Measurements from ENCODE around the gene DUS4L.

The DUS4L gene

DNA sequence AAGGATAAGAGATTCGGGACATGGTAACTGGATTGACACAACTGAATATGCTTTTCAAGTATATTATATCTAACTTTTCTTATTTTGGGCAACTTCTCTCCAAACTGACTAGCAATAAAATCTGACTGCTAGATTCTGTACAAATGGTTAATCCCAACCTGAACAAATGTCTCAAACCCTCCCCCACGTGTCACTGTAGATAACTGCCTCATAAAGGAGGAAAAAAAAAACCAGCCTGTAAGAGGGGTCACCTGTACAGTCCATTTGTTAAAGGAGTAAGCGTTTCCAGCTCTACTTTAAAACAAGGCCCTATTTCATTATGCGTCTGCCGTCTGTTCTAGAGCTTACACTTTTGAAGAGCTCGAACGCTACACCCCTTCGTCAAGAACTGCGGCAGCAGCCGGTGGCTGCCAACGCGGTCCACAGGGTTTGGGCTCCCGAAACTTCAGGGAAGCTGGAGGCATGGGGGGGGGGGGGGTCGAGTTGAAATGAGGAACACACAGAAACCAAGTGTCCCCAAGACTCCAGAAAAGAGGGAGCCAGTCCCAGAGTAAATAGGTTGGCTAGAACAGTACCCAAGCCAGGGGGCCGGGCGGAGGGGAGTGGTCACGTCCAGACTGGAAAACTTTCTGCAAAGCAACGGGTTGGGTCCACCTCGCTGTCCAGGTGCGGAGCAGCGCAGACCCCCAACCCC is 543 bp upstream of the DUS4L start:
- no peaks in the 10 kb centered on the region for H3K27me3 Mint-ChIP-seq
- peak overlapping the region; percentile 95 for H3K4me3 Mint-ChIP-seq
- DNase-seq (ENCODE audit: low spot score in 2 of 2) (peak in 1 of 2 donors; percentile 13), ATAC-seq (ENCODE audit: low read depth) (peak; percentile 25)
- peaks cover 42% of the 10 kb centered on the region for H3K4me1 Mint-ChIP-seq
- H3K36me3 Mint-ChIP-seq = peaks cover 5% of the 10 kb centered on the region
- H3K9me3 Mint-ChIP-seq = no peaks in the 10 kb centered on the region
- H3K27ac Mint-ChIP-seq = peak overlapping the region; percentile 84

DNA sequence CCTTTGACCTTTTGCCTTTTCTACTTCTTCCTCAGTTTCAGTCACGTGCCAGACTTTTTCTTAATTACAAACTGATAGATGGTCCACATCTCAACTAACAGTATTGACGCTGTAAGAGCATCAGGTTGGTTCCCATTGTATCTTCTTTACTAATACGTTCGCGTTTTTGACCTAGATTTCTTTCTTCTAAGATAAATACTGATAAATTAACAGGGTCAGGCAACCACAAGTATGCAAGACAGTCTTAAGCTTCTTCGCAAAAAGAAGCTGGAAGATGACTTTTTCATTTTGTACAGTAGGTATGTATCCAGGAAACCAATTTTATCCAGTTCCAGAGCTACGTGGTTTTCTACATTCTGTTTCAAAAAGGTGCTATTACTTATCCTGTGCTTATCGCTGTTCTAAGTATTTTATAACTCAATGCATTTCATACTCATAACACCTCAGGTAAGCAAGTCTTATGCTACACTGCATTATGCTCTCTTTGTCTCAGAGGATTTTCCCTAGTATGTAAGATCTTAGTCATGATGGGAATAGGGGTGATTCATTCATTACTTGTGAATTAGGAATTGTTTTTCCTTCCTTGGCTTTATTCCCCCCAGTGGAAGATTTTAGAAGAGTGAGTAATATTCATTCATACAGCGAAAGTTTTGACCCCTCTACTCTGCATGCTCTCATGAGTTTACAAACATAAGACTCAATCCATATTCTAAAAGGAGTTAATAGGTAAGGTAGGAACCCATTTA is 955 bp downstream of the DUS4L start:
- no peak for ATAC-seq (ENCODE audit: low read depth)
- DNase-seq (ENCODE audit: low spot score in 2 of 2) = no peak
- Mint-ChIP-seq H3K36me3 (peaks cover 7% of the 10 kb centered on the region), H3K4me1 (peaks cover 40% of the 10 kb centered on the region), H3K27me3 (no peaks in the 10 kb centered on the region), H3K9me3 (no peaks in the 10 kb centered on the region), H3K4me3 (peak overlapping the region; percentile 95), H3K27ac (peak overlapping the region; percentile 84)

DNA sequence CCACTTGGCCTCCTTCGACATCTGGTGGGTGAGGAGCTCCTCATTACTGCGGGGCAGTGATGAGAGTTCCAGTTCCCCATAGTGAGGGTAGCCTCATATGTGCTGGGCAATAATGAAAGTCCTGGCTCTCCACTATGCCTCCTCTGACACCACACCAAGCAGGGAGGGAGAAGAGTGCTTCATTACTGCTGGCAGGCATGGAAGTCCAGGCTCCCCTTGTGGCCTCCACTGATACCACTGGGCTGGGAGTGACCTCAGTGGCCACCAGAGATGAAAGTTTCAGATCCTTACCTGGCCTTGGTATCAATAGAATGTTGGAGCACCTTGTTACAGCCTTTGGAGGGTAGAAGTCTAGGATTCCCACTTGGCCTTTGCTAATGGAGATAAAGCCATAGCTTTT is 6.5 kb downstream of the DUS4L start:
- no peak for DNase-seq (ENCODE audit: low spot score in 2 of 2)
- peaks cover 14% of the 10 kb centered on the region for H3K36me3 Mint-ChIP-seq
- ATAC-seq (ENCODE audit: low read depth) = no peak
- H3K27me3 Mint-ChIP-seq = no peaks in the 10 kb centered on the region
- H3K4me1 Mint-ChIP-seq = peaks cover 3% of the 10 kb centered on the region
- H3K9me3 Mint-ChIP-seq = no peaks in the 10 kb centered on the region
- no peak overlapping the region for H3K4me3 Mint-ChIP-seq
- H3K27ac Mint-ChIP-seq = no peak overlapping the region

DNA sequence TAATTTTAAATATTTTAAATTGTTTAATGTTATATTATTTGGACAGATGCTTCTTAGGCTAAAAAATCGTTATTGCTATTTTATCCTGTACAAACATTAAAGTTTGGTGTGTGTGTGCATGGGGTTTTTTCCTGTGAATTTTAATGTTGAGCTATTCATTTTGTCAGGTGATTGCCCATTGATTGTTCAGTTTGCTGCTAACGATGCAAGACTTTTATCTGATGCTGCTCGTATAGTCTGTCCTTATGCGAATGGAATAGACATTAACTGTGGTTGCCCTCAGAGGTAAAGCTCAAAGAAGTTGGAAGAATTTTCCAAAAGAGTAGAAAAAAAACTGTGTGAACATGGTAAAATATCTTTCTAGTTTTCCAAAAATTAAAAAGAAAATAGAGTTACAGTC is 9.8 kb downstream of the DUS4L start:
- no peaks in the 10 kb centered on the region for H3K27me3 Mint-ChIP-seq

DNA sequence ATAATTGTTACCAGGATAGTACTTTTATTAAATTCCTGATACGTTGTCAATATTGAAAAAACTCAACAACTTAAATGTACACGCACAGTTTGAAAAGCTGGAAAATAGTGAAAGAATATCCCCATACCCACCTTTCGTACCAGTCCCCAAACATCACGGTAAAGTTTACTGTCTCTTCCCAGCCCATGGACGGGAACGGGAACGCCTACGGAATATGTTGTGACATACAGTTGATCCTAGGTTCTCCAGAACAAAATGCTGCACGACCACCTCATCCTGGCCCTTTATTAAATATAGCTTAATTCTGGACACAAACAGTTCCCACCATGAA is 15.7 kb downstream of the DUS4L start:
- Mint-ChIP-seq H3K27ac (peak overlapping the region; percentile 84), H3K9me3 (no peaks in the 10 kb centered on the region), H3K4me3 (peak overlapping the region; percentile 87), H3K27me3 (no peaks in the 10 kb centered on the region), H3K4me1 (peaks cover 13% of the 10 kb centered on the region), H3K36me3 (peaks cover 2% of the 10 kb centered on the region)
- ATAC-seq (ENCODE audit: low read depth) = no peak
- no peak for DNase-seq (ENCODE audit: low spot score in 2 of 2)

More for the DNA sequence above, 9.8 kb downstream of the DUS4L start:
- Mint-ChIP-seq H3K4me3 (no peak overlapping the region), H3K4me1 (no peaks in the 10 kb centered on the region), H3K27ac (no peak overlapping the region), H3K36me3 (peaks cover 11% of the 10 kb centered on the region), H3K9me3 (no peaks in the 10 kb centered on the region)
- ATAC-seq (ENCODE audit: low read depth) = no peak
- no peak for DNase-seq (ENCODE audit: low spot score in 2 of 2)

DNA sequence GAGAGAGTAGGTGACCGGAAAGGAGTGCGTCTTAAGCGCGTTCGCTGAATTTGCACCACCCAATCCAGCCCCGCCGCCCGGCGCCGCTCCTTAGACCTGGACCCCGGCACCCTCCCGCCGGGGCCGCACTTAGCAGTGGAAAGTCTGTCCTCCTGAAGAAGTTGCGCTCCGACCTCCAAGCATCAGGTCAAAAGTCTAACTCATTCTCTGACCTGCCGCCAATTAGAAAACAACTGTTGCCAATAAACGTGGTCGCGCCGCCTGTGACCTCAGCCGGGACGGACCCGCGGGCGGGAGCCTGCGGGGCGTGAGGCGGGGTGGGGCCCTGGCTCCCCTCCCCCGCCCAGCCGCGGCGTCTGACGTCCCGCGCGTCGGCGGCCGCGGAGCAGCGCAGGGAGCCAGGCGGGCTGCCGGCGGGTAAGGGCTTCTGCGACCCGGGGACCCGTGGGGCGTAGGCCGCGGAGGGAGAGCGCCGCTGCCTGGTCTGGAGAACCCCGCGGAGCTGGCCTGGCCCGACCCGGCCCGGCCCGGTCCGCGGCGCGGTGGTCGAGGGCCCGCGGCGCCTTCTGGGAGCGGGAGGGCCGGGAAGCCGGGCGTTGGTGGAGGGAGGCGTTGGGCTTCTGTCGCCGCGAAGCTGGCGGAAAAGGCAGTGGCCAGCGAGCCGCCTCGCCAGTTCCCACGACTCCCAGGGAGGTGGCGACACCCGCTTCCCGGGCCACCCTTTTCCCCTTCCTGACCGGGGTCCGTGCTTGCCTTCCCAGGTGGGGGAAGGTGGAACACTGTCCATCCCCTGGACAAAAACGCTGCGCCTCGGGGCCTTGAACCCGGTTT is 16.3 kb downstream of the DUS4L start, which contains the start of gene BCAP29:
Gene BCAP29 (plus strand): TSS at position 362 of the 831 bp plus-strand sequence. CDS start 527 bp downstream, outside the sequence.
- Mint-ChIP-seq H3K36me3 (no peaks in the 10 kb centered on the region), H3K9me3 (no peaks in the 10 kb centered on the region), H3K27ac (peak within 1 kb of the TSS; percentile 84), H3K27me3 (no peaks in the 10 kb centered on the region), H3K4me1 (peaks cover 13% of the 10 kb centered on the region), H3K4me3 (peak within 1 kb of the TSS; percentile 87)
- peak; percentile 97 for ATAC-seq (ENCODE audit: low read depth)
- DNase-seq (ENCODE audit: low spot score in 2 of 2) = peak; percentile 62 to 74

DNA sequence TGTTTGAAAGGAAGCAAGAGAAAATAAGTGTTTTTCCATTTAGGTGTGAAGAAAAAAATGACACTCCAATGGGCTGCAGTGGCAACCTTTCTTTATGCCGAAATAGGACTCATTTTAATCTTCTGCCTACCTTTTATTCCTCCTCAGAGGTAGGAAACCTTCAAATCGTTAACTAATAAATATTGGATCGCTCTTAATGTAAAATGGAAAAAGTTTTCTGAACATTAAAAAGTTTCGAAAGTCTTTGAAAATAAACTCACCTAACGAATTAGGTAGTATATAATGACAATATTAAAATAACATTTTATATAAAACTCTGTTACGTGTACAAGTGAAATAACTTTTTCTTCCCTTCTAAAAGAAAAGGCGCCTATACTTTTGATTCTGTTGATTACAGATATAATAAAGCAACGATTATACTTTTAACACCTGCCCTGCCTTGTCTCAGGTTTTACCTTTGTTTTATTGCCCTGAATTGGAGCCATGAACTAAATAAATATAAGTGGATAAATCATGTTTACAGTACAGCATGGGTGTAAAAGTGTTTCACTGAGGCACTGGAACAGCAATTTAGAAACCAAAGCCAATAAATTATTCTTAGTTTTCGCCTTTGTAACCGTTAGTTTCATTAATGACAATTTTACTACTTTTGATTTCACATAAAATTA is 17.1 kb downstream of the DUS4L start:
- ATAC-seq (ENCODE audit: low read depth) (no peak), DNase-seq (ENCODE audit: low spot score in 2 of 2) (no peak)
- no peaks in the 10 kb centered on the region for H3K27me3 Mint-ChIP-seq
- peak overlapping the region; percentile 87 for H3K4me3 Mint-ChIP-seq
- peaks cover 13% of the 10 kb centered on the region for H3K4me1 Mint-ChIP-seq
- H3K27ac Mint-ChIP-seq = peak overlapping the region; percentile 84
- H3K9me3 Mint-ChIP-seq = no peaks in the 10 kb centered on the region
- no peaks in the 10 kb centered on the region for H3K36me3 Mint-ChIP-seq

DNA sequence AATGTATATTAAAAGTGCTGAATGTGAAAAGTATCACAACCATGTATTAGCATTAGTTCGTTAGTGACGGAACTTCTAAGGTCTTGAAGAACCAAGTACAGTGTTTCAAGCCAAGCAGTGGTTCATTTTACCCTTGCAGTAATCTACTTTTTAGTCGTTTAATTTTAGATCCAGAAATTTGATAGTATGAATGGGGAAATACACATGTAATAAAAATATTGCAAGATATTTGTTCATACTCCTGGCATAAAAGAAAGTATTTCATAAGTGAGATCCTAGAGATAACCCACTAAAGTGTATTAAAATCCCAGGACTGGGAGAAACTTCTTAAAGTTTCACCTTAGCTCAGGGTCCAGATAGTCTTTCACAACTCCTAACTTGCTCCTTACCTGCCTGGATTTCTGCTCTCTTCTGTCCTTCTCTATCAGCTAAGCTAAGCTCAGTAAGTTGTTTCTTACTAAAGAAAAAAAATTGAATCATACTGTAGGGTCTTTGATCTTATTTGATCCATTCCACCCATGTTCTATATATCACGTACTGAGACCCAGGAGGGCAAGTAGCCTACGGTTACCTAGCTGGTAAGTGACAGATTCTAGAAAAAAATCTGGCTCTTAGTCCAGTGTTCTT is 17.7 kb downstream of the DUS4L start:
- no peak for DNase-seq (ENCODE audit: low spot score in 2 of 2)
- H3K27ac Mint-ChIP-seq = peak overlapping the region; percentile 84
- peaks cover 2% of the 10 kb centered on the region for H3K36me3 Mint-ChIP-seq
- peaks cover 13% of the 10 kb centered on the region for H3K4me1 Mint-ChIP-seq
- no peak for ATAC-seq (ENCODE audit: low read depth)
- H3K27me3 Mint-ChIP-seq = no peaks in the 10 kb centered on the region
- peak overlapping the region; percentile 30 for H3K4me3 Mint-ChIP-seq
- H3K9me3 Mint-ChIP-seq = no peaks in the 10 kb centered on the region

DNA sequence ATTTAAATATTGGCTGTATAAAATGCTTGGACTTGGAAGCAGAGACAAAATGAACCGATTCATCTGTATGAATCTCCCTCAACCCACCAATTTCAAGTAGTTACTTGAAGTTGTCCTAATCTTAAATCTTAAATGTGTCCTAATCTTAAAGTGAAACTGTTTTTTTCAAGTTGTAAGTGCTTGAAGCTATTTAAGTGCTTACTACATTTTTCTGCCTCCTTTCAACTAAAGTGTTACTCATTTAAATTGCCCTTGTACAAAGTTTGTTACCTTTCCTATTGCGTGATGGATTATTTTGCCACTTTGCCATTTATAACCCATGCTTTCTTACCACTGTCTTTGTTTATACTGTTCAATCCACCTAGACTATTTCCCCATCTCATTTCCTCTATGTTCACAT is 19.1 kb downstream of the DUS4L start:
- ATAC-seq (ENCODE audit: low read depth) (no peak), DNase-seq (ENCODE audit: low spot score in 2 of 2) (no peak)
- H3K36me3 Mint-ChIP-seq = peaks cover 2% of the 10 kb centered on the region
- no peaks in the 10 kb centered on the region for H3K9me3 Mint-ChIP-seq
- H3K27me3 Mint-ChIP-seq = no peaks in the 10 kb centered on the region
- peaks cover 13% of the 10 kb centered on the region for H3K4me1 Mint-ChIP-seq
- H3K27ac Mint-ChIP-seq = no peak overlapping the region
- no peak overlapping the region for H3K4me3 Mint-ChIP-seq

DNA sequence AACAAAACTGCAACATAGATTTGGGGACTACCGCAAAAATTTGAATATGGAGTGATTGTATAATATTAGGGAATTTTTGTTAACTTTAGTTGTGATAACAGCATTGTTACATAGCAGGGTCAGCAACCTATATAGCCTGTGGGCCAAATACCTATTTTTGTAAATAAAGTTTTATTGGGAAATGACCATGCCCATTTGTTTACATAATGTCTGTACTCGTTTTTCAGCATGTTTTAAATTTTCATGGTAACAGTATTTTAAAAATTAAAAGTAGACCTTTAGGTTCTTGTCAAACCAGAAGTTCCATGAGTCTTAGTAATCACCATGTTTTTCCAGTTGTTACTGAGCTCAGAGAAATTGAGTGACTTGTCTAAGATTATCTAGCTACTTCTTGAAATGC is 20.9 kb downstream of the DUS4L start:
- Mint-ChIP-seq H3K27me3 (no peaks in the 10 kb centered on the region), H3K4me3 (no peak overlapping the region), H3K9me3 (no peaks in the 10 kb centered on the region), H3K27ac (no peak overlapping the region), H3K4me1 (peaks cover 11% of the 10 kb centered on the region), H3K36me3 (peaks cover 6% of the 10 kb centered on the region)
- ATAC-seq (ENCODE audit: low read depth) (no peak), DNase-seq (ENCODE audit: low spot score in 2 of 2) (no peak)

DNA sequence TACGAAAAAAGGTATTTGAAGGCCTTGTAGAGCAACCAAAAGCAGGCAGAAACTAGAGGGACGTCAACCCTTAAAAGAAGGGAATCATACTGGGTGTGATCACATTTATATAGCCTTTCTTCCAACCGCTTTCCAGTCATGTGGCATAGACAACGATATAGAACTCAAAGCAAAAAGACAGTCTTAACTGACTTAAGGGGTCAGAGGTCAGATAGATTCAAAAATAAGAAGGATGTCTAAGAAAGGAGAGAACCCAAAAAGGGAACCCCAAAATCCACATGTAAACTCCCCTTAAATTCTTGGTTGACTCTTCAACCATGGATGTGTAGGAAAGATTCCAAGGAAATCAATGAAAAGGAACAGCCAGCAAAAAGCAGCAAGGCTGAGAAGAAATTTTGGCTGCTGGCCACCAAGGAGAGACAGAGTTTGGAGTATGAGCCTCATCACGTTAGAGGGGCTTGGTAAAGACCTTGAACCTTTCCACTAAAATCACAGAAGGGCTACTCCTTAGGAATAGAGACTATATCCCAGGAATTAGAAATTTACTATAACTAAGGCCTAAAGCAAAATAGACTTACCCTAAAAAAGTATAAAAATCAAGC is 24.9 kb downstream of the DUS4L start:
- no peak overlapping the region for H3K27ac Mint-ChIP-seq
- H3K27me3 Mint-ChIP-seq = no peaks in the 10 kb centered on the region
- no peak for ATAC-seq (ENCODE audit: low read depth)
- H3K36me3 Mint-ChIP-seq = peaks cover 9% of the 10 kb centered on the region
- H3K9me3 Mint-ChIP-seq = no peaks in the 10 kb centered on the region
- H3K4me1 Mint-ChIP-seq = peaks cover 3% of the 10 kb centered on the region
- no peak for DNase-seq (ENCODE audit: low spot score in 2 of 2)
- no peak overlapping the region for H3K4me3 Mint-ChIP-seq

DNA sequence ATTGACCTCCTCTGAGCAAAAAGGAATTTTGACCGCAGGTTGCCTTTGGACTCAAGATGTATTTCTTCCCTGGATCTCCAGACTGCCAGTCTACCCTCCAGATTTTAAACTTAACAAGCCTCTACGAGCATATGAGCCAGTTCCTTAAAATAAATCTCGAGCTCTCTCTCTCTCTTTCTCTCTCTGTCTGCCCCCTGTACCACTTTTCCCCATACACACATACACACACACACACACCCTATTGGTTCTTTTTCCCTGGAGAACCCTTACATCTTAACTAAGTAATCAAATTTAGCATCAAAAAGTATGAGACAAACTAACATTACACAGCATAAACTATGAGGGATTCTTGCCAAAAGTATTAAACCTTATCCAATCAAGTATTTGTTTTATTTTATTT is 27.6 kb downstream of the DUS4L start:
- ATAC-seq (ENCODE audit: low read depth) = no peak
- Mint-ChIP-seq H3K27me3 (no peaks in the 10 kb centered on the region), H3K36me3 (peaks cover 11% of the 10 kb centered on the region), H3K4me1 (peaks cover 3% of the 10 kb centered on the region), H3K4me3 (no peak overlapping the region), H3K27ac (peak overlapping the region; percentile 5), H3K9me3 (no peaks in the 10 kb centered on the region)
- DNase-seq (ENCODE audit: low spot score in 2 of 2) = no peak

DNA sequence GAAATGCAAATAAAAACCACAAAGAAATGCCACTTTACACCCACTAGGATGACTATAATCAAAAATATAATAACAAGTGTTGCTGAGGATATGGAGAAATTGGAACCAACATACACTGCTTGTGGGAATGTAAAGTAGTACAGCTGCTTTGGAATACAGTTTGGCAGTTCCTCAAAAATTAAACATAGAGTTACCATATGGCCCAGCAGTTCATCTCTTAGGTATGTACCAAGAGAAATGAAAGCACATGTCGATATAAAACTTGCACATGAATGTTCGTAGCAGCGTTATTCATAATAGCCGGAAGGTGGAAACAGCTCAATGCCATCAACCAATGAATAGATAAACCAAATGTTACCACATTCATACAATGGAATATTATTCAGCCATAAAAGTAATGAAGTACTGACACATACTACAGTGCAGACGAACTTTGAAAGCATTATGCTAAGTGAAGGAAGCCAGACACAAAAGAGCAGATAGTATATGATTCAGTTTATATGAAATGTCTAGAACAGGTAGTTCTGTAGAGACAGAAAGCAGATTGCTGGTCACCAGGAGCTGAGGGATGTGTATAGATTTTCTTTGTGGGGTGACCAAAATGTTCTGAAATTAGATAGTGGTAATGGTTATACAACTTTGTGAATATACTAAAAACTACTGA is 28.7 kb downstream of the DUS4L start:
- DNase-seq (ENCODE audit: low spot score in 2 of 2) = no peak
- H3K4me3 Mint-ChIP-seq = no peak overlapping the region

More for the DNA sequence above, 28.7 kb downstream of the DUS4L start:
- no peak for ATAC-seq (ENCODE audit: low read depth)
- peaks cover 3% of the 10 kb centered on the region for H3K4me1 Mint-ChIP-seq
- no peaks in the 10 kb centered on the region for H3K9me3 Mint-ChIP-seq
- no peaks in the 10 kb centered on the region for H3K27me3 Mint-ChIP-seq
- H3K36me3 Mint-ChIP-seq = peaks cover 11% of the 10 kb centered on the region
- H3K27ac Mint-ChIP-seq = no peak overlapping the region
